Astrocyte of the cerebellum (primary cell): Measurements from ENCODE around the gene MS4A6A.

ENCODE experiments used
- DNase-seq: peaks from one replicate; pipeline ENCODE4 v3.0.0-alpha.2; 2011; ENCODE audit warnings: low read depth
- H3K4me3 ChIP-seq: 2 replicates; pipeline ENCODE4 v1.5.1; 2011; ENCODE audit warnings: mild to moderate bottlenecking, low read depth, low read length, moderate library complexity
- in situ Hi-C: cut with HindIII; loops from 2 replicates; pipeline ENCODE4 v1.10.0; 2017; ENCODE audit warnings: low sequenced_read_pairs
- TF ChIP-seq, protein P1 (sequence below): IDR thresholded peaks from 2 replicates; pipeline ENCODE4 v1.5.1; 2012; ENCODE audit warnings: low read length, low read depth, moderate library complexity, mild to moderate bottlenecking; ENCODE audit errors: missing control alignments

Gene MS4A6A

DNA sequence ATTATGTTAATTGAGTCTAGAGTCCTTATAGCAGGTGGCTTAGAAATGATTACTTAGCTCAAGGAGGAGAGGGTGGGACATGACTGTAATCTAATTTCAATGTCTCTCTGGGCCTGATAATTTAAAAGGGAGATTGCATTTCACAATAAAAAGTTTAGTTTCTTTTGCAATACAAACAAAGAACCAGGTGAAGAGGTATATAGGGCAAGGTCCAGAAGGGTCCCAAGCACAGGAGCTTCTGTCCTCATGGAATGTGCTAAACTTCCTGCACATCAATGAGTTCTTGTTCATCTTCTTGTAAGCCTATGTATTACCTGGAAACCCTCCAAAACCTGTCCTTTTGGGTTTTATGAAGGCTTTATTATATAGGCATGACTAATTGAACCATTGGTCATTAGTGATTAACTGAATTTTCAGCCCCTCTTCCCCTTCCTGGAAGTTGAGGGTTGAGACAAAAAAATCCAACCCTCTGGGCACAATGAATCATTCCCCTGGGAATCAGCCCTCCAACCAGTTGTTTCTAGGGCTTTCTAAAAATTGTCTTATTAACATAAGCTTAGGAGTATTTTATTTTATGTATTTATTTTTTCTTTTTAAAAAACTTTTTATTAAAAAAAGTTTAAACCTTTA, 56.8 kb downstream of the MS4A6A start:
- no peak for DNase-seq
- H3K4me3 ChIP-seq = no peak overlapping the region
- in situ Hi-C loops = no loop called here
- TF ChIP-seq, protein P1, sequence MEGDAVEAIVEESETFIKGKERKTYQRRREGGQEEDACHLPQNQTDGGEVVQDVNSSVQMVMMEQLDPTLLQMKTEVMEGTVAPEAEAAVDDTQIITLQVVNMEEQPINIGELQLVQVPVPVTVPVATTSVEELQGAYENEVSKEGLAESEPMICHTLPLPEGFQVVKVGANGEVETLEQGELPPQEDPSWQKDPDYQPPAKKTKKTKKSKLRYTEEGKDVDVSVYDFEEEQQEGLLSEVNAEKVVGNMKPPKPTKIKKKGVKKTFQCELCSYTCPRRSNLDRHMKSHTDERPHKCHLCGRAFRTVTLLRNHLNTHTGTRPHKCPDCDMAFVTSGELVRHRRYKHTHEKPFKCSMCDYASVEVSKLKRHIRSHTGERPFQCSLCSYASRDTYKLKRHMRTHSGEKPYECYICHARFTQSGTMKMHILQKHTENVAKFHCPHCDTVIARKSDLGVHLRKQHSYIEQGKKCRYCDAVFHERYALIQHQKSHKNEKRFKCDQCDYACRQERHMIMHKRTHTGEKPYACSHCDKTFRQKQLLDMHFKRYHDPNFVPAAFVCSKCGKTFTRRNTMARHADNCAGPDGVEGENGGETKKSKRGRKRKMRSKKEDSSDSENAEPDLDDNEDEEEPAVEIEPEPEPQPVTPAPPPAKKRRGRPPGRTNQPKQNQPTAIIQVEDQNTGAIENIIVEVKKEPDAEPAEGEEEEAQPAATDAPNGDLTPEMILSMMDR = no peak

DNA sequence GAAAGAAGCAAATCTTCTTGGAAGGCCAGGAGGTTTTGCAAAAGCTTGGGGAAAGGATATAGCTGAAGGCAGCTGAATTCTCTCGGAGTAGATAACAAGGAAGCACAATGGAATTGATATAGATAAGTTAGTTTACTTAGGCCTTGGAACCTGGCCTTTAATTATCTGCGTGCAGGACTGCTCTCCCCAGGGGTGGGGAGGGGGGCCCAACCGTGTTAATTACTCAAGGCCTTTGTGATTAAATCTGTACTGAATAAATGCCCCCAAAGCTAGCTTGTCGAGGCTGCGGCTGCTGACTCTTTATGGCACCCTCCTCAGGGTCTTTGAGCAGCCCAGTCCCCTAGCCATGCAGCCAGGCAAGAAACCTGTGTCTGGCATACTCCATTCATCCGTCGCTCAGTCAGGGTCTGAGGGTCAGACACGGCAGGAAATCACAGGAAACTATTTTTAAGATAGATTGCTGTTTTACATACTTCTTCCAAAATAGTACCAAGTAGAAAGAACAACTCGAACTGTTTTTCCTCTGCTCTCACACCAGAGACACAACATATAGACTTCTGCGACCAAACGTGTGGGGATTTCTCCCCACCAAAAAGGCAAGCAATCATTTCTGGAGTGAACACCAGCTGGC, 58.0 kb downstream of the MS4A6A start:
- TF ChIP-seq, protein P1 = no peak
- in situ Hi-C loops = no loop called here
- DNase-seq = no peak

More for the DNA sequence above, 58.0 kb downstream of the MS4A6A start:
- H3K4me3 ChIP-seq = no peak overlapping the region
